MG63 (cell line): ENCODE measurements around the gene SMCO3. TPM values are rescaled to one million over a fixed set of nuclear protein-coding genes. Genes with fewer than 3 reads are reported as not detected.

Experiments
- DNase-seq: peaks from one replicate; pipeline ENCODE4 v3.0.0-alpha.2; 2020
- H3K27me3 ChIP-seq: fragments of 250-450 bp; sonication (Bioruptor Pico); 2 replicates; pipeline ENCODE4 v1.5.1; 2020; ENCODE audit warnings: mild to moderate bottlenecking, moderate library complexity
- H3K36me3 ChIP-seq: fragments of 250-450 bp; sonication (Bioruptor Pico); 2 replicates; pipeline ENCODE4 v1.5.1; 2020; ENCODE audit warnings: mild to moderate bottlenecking, moderate library complexity
- H3K4me3 ChIP-seq: fragments of 250-450 bp; sonication (Bioruptor Pico); 2 replicates; pipeline ENCODE4 v1.5.1; 2020; ENCODE audit warnings: mild to moderate bottlenecking, moderate library complexity
- H3K9me3 ChIP-seq: fragments of 250-450 bp; sonication (Bioruptor Pico); 2 replicates; pipeline ENCODE4 v1.5.1; 2020; ENCODE audit warnings: mild to moderate bottlenecking, moderate library complexity
- total RNA-seq: library from RNA; depleted of rRNA; stranded (reverse); fragments of >200 nt; shearing (Covaris generic); gene quantifications from 2 replicates; pipeline ENCODE4 v1.2.3, GENCODE V29; 2014; ENCODE audit warnings: low replicate concordance

SMCO3 gene
- total RNA-seq, 1 experiment from 2014 or later: not detected

GRCh38 chr12:14795028-14795448, 18.9 kb downstream of the SMCO3 start:
- H3K36me3 ChIP-seq: peaks cover 85% of the 10 kb centered on the region
- H3K9me3 ChIP-seq: no peaks in the 10 kb centered on the region
- no peak for DNase-seq
- H3K27me3 ChIP-seq: no peaks in the 10 kb centered on the region
- H3K4me3 ChIP-seq: no peak overlapping the region

- DNase-seq: no peak
- peaks cover 49% of the 10 kb centered on the region for H3K36me3 ChIP-seq
These were observed 28.4 kb downstream of the SMCO3 start for GRCh38 chr12:14785568-14785967.

DNA sequence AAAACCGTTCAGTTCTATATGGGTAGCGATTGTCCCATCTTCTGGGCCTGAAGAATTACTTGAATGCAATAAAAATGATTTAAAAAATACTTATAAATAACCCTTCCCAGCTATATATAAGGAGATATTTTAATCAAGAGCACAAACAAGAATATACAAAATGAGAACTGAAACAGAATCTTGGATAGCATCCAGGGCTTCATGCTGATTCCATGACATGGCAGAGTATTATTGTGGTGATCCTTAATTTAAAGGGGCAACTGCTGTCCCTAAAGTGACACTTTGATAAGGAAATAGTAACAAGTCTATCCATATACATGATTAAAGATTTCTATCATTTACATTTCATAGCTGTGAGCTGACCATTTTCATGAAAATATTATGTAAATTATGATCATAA, 29.5 kb downstream of the SMCO3 start:
- Histone ChIP-seq H3K4me3 (no peak overlapping the region), H3K9me3 (no peaks in the 10 kb centered on the region), H3K36me3 (peaks cover 38% of the 10 kb centered on the region), H3K27me3 (no peaks in the 10 kb centered on the region)
- DNase-seq: no peak

More at GRCh38 chr12:14785568-14785967, 28.4 kb downstream of the SMCO3 start:
- Histone ChIP-seq H3K27me3 (no peaks in the 10 kb centered on the region), H3K9me3 (no peaks in the 10 kb centered on the region), H3K4me3 (no peak overlapping the region)

DNA sequence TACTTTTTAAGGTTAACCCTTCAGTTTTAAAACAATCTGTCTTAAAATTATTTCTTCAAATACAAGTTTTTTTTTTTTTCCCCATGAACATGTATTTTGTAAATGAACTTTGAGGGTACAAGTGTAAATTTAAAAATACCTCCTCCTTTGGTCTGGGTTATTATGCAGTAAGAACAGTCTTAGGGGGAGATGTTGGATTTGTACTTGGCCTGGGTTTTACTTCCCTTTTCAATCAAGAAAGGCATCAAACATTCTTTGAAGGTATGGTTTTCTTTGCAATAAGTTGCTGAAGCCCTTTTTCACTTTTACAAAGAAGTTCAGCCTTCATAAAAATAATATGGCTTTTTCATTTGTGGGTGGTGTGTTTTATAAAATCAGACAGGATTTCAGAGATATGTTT, 31.2 kb downstream of the SMCO3 start:
- DNase-seq: no peak
- Histone ChIP-seq H3K4me3 (no peak overlapping the region), H3K36me3 (peaks cover 24% of the 10 kb centered on the region), H3K27me3 (no peaks in the 10 kb centered on the region), H3K9me3 (no peaks in the 10 kb centered on the region)

DNA sequence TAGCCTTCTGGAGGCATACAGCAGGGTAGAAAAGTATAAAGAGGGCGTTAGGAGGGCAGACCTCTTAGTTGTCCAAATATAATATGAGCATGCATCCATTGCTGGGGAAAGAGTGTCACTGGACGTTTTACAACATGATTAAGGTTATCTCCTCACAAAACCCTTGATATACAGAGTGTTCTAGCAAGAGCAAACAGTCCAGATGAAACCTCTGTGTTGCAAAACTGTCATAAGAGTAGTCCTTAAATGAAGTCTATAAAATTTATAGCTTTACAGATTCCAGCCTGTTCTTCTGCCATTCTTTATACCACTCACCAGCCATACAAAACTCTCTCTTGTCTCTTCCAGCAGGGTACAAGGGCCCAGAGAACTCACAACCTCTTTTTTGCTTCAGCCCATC, 32.4 kb downstream of the SMCO3 start:
- no peaks in the 10 kb centered on the region for H3K27me3 ChIP-seq
- no peak for DNase-seq
- no peaks in the 10 kb centered on the region for H3K9me3 ChIP-seq
- no peak overlapping the region for H3K4me3 ChIP-seq
- peaks cover 13% of the 10 kb centered on the region for H3K36me3 ChIP-seq

- Histone ChIP-seq H3K4me3 (no peak overlapping the region), H3K9me3 (no peaks in the 10 kb centered on the region), H3K36me3 (peaks cover 9% of the 10 kb centered on the region), H3K27me3 (no peaks in the 10 kb centered on the region)
- no peak for DNase-seq
These were observed 33.1 kb downstream of the SMCO3 start for GRCh38 chr12:14780859-14781258.

GRCh38 chr12:14779834-14780233, 34.1 kb downstream of the SMCO3 start:
- no peak for DNase-seq

DNA sequence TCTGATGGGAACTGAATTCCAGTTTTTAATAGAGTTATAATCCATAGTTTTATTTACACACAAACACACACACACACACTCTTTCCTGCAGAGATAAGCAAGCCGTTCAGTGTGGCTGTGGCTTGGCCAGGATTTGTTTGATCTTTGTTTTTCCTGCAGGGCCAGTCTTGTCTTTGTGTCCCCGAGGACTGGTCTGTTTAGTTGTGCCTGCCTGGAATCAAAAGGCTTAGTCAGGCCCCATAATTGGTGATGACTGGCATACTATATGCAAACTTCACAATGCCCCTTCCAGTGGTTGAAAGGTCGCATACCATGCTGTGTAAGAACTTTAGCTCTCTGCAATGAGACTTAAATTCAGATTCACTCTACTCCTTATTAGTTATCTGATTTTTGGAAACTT, 36.7 kb downstream of the SMCO3 start:
- peak; percentile 6 for DNase-seq

More at GRCh38 chr12:14779834-14780233, 34.1 kb downstream of the SMCO3 start:
- Histone ChIP-seq H3K4me3 (no peak overlapping the region), H3K27me3 (no peaks in the 10 kb centered on the region), H3K36me3 (no peaks in the 10 kb centered on the region; the same call in 1 of the 2 replicates), H3K9me3 (no peaks in the 10 kb centered on the region)

GRCh38 chr12:14776236-14776961, 37.6 kb downstream of the SMCO3 start:
- DNase-seq: no peak
- H3K4me3 ChIP-seq: no peak overlapping the region

More for the DNA sequence above, 36.7 kb downstream of the SMCO3 start:
- Histone ChIP-seq H3K9me3 (no peaks in the 10 kb centered on the region), H3K27me3 (no peaks in the 10 kb centered on the region), H3K36me3 (no peaks in the 10 kb centered on the region), H3K4me3 (no peak overlapping the region)

DNA sequence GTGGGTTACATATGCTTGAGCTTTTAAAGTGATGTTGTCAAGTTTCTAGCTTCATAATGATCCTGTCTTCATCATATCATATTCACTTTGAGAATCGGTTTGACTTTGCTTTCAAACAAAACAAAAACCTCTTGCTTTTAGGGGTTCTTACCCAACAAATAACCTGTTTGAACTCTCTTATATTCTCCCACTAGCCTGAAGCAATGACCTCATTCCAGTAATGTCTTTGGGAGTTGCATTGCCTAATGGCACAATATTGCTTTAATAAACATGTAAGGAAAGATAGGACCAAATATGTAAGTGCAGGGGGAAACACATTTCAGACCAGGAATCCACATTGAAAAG, 38.4 kb downstream of the SMCO3 start:
- peak overlapping the region; percentile 63 for H3K4me3 ChIP-seq
- no peak for DNase-seq
- no peaks in the 10 kb centered on the region for H3K27me3 ChIP-seq

More at GRCh38 chr12:14776236-14776961, 37.6 kb downstream of the SMCO3 start:
- no peaks in the 10 kb centered on the region for H3K9me3 ChIP-seq
- no peaks in the 10 kb centered on the region for H3K36me3 ChIP-seq
- H3K27me3 ChIP-seq: no peaks in the 10 kb centered on the region

DNA sequence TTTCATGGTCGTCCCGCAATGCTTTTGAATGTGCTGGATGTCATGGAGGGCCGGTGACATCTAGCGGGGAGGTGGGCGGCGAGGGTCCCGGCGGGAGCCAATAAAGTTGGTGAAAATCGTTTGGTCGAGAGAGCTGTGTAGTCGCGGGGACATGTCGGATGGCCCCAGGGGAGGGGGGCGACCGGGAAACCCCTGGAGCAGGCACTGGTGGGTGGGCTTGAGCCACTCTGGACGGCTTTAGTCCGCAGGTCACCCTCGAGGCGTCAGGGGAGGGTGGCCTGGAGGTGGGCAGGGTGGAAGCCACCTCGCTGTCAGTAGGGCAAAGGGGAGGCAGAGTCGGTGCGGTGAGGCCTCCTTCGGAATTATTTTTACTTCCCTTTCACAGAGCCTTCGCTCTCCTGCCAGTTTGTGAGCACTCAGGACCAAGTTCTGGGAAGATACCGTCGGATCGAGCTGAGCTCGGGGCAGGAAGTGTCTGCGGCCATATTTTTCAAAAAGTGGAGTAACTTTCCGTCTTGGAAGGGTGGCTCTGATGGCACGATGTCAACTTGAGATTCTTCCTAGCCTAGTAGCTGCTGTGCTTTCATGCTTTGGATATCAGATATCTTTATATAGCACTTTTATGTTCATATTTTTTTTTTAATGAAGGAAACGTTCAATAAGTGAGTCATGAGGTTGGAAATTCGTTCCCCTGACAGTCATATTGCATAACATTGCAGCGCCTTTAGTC, 38.9 kb downstream of the SMCO3 start:
- DNase-seq: peak; percentile 35
- Histone ChIP-seq H3K9me3 (no peaks in the 10 kb centered on the region), H3K36me3 (no peaks in the 10 kb centered on the region), H3K27me3 (no peaks in the 10 kb centered on the region), H3K4me3 (peak overlapping the region; percentile 63)

More for the DNA sequence above, 38.4 kb downstream of the SMCO3 start:
- H3K36me3 ChIP-seq: no peaks in the 10 kb centered on the region
- no peaks in the 10 kb centered on the region for H3K9me3 ChIP-seq

GRCh38 chr12:14774074-14774905, 39.7 kb downstream of the SMCO3 start:
- H3K9me3 ChIP-seq: no peaks in the 10 kb centered on the region
- peak overlapping the region; percentile 63 for H3K4me3 ChIP-seq
- DNase-seq: peak; percentile 88
- H3K27me3 ChIP-seq: no peaks in the 10 kb centered on the region
- no peaks in the 10 kb centered on the region for H3K36me3 ChIP-seq

GRCh38 chr12:14773685-14774073, 40.3 kb downstream of the SMCO3 start:
- H3K27me3 ChIP-seq: no peaks in the 10 kb centered on the region
- no peaks in the 10 kb centered on the region for H3K36me3 ChIP-seq
- peak overlapping the region; percentile 63 for H3K4me3 ChIP-seq
- no peak for DNase-seq
- no peaks in the 10 kb centered on the region for H3K9me3 ChIP-seq

- Histone ChIP-seq H3K36me3 (no peaks in the 10 kb centered on the region), H3K27me3 (no peaks in the 10 kb centered on the region), H3K4me3 (no peak overlapping the region), H3K9me3 (no peaks in the 10 kb centered on the region)
- DNase-seq: no peak
These were observed 41.0 kb downstream of the SMCO3 start for GRCh38 chr12:14772946-14773345.

DNA sequence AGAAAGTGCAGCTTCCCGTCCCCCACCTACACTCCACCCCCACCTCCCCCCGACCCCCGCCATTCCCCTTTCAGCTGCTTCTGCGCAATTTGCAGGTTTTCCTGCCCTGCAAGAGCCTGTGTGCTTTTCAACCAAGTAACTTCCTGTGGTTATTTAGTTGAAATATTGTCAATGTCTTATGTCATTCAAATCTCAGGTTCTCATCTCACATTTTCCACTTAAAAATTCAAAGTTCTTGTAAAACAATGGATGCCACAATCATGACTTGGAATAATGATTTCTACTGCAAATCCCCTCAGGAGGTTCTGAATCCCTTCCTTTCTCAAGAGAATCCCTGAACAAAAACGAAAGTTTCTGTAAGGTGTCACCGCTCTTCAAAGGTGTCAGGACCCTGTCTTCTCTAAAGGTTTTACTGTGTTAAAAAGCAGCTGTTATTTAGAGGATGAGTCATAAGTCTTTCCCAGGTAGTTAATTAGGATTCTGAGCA, 42.3 kb downstream of the SMCO3 start:
- Histone ChIP-seq H3K4me3 (no peak overlapping the region), H3K27me3 (no peaks in the 10 kb centered on the region), H3K36me3 (no peaks in the 10 kb centered on the region), H3K9me3 (no peaks in the 10 kb centered on the region)
- DNase-seq: no peak

DNA sequence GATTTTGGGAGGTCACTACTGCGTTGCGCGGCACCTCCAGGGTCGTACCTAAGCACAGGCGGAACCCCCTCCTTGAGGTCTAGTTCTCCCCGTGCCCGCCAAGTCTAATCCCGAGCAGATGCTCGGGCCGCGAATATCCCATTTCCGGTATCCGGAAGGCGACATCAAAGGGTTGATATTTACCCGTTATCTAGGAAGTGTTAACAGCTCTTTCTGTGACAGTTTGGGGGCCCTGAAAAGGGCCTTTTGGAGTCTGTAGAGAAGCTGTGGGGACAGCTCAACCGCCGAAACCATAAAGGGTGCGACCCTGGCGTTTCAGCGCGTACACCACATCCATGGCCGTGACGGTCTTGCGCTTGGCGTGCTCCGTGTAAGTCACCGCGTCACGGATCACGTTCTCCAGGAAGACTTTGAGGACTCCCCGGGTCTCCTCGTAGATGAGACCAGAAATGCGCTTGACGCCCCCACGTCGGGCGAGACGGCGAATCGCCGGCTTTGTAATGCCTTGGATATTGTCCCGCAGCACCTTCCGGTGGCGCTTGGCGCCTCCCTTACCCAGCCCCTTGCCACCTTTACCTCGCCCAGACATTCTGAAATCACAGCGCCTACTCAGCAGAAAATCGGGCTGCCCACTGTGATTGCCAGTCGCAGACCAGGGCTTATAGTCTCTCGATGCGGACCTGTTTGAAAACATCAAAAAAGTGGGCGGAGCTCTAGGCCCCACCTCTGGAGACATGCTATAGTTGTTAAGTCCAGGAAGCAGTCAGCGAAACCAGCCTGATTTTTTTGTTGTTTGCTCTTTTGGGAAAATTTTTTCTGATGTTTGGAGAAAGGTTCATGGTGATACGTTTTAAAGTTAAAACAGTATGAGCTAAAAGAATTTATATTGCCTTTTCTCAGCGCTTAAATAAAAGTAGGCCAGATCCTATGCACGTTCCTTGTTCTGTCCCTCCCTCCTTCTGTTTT, 43.2 kb downstream of the SMCO3 start:
- Histone ChIP-seq H3K27me3 (no peaks in the 10 kb centered on the region), H3K36me3 (no peaks in the 10 kb centered on the region), H3K9me3 (no peaks in the 10 kb centered on the region), H3K4me3 (peak overlapping the region; percentile 80)
- peak; percentile 85 for DNase-seq
